Progenitor cell of endocrine pancreas (in vitro differentiated cells): ENCODE measurements around the gene ITGAE. TPM values are rescaled to one million over a fixed set of nuclear protein-coding genes. Genes with fewer than 3 reads are reported as not detected.

Experiments
- DNase-seq: peaks from one replicate; pipeline ENCODE4 v3.0.0; 2021; ENCODE audit warnings: low spot score; ENCODE audit not compliant: unreplicated experiment
- H3K27ac Mint-ChIP-seq: 2 replicates; pipeline ENCODE4 v1.8.0; 2021; ENCODE audit warnings: mild to moderate bottlenecking, moderate library complexity, mixed read lengths
- H3K27me3 Mint-ChIP-seq: 2 replicates; pipeline ENCODE4 v1.8.0; 2021; ENCODE audit warnings: mixed read lengths
- H3K36me3 Mint-ChIP-seq: 2 replicates; pipeline ENCODE4 v1.8.0; 2022; ENCODE audit warnings: mixed read lengths; ENCODE audit not compliant: insufficient read depth
- H3K4me1 Mint-ChIP-seq: 2 replicates; pipeline ENCODE4 v1.8.0; 2021; ENCODE audit warnings: low read depth, mixed read lengths
- H3K4me3 Mint-ChIP-seq: 2 replicates; pipeline ENCODE4 v1.8.0; 2021; ENCODE audit warnings: low read depth, mild to moderate bottlenecking, moderate library complexity, mixed read lengths
- H3K9me3 Mint-ChIP-seq: 2 replicates; pipeline ENCODE4 v1.8.0; 2021; ENCODE audit warnings: low read depth, mixed read lengths
- total RNA-seq: library from RNA; stranded (reverse); gene quantifications from 2 replicates; pipeline ENCODE4 v1.2.1, GENCODE V29; 2021
- TF ChIP-seq, protein P1 (sequence below): fragments of 200-600 bp; sonication (generic); IDR thresholded peaks from one replicate; pipeline ENCODE4 v1.5.0; 2021; ENCODE audit warnings: antibody characterized with exemption, mild to moderate bottlenecking; ENCODE audit not compliant: unreplicated experiment

ITGAE gene
- total RNA-seq, 1 donor from 2014 or later = 29.0 TPM

DNA sequence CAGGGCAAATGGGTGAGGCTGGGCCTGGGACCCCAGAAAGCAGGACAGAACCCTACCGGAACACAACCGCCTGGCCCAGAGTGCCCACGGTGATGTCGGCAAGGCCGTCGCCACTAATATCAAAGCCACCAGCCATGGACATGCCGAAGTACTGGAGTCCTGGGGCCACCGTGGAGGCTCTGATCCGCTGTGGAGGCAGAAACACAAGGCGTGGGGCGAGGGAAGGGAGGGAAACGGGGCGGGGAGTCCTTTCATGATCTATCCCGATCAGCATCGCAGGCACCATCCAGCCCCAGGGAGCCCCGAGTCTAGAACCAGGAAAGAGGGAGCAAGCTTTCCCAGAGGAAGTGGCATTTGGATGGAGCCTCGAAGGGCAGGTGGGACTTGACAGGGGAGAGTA lies 50.7 kb downstream of the ITGAE start:
- no peak for DNase-seq
- Mint-ChIP-seq H3K27ac (no peak overlapping the region), H3K4me1 (peaks cover 5% of the 10 kb centered on the region), H3K9me3 (no peaks in the 10 kb centered on the region), H3K4me3 (no peak overlapping the region), H3K36me3 (no peaks in the 10 kb centered on the region), H3K27me3 (peaks cover 5% of the 10 kb centered on the region)
- TF ChIP-seq, protein P1, sequence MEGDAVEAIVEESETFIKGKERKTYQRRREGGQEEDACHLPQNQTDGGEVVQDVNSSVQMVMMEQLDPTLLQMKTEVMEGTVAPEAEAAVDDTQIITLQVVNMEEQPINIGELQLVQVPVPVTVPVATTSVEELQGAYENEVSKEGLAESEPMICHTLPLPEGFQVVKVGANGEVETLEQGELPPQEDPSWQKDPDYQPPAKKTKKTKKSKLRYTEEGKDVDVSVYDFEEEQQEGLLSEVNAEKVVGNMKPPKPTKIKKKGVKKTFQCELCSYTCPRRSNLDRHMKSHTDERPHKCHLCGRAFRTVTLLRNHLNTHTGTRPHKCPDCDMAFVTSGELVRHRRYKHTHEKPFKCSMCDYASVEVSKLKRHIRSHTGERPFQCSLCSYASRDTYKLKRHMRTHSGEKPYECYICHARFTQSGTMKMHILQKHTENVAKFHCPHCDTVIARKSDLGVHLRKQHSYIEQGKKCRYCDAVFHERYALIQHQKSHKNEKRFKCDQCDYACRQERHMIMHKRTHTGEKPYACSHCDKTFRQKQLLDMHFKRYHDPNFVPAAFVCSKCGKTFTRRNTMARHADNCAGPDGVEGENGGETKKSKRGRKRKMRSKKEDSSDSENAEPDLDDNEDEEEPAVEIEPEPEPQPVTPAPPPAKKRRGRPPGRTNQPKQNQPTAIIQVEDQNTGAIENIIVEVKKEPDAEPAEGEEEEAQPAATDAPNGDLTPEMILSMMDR = no peak

DNA sequence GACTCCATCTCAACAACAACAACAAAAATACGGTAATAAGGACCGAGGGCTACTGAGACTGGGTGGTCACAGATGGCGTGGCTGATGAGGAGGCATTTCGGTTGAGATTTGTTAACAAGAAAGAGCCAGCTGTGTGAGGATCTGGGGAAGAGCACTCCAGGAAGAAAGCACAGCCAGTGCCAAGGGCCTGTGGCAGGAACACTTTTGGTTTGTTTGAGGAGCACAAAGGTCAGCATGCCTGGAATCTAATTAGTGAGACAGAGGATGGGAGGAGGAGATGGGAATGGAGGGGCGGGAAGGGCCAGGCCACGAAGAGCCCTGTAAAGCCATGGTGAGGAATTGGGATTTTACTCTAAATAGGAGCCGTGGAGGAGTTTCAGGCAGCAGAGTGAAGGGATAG lies 52.4 kb downstream of the ITGAE start:
- TF ChIP-seq, protein P1 = no peak
- H3K27me3 Mint-ChIP-seq = peaks cover 5% of the 10 kb centered on the region
- no peaks in the 10 kb centered on the region for H3K9me3 Mint-ChIP-seq
- no peak for DNase-seq
- H3K27ac Mint-ChIP-seq = no peak overlapping the region
- H3K4me1 Mint-ChIP-seq = peaks cover 2% of the 10 kb centered on the region
- H3K4me3 Mint-ChIP-seq = no peak overlapping the region
- H3K36me3 Mint-ChIP-seq = no peaks in the 10 kb centered on the region

DNA sequence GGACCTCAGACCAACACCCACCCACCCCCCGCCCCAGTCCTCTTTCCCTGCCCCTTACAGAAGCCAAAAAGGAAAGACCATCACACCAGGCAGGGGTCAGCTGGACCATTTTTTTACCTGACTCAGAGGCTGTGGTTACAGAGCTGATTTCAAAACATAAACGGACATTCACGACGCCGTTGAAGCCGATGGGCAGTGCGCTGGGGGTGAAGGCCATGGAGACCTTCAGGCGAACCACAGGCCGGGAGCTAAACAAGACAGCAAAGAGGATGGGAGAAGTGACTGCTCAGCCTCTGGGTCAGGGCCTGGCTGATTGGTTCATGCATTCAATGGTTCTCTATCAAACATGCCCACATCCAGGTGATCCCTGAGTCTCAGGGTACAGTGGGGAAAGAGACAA lies 53.2 kb downstream of the ITGAE start:
- H3K9me3 Mint-ChIP-seq = no peaks in the 10 kb centered on the region
- H3K4me3 Mint-ChIP-seq = no peak overlapping the region
- no peak overlapping the region for H3K27ac Mint-ChIP-seq
- H3K36me3 Mint-ChIP-seq = no peaks in the 10 kb centered on the region
- peaks cover 2% of the 10 kb centered on the region for H3K4me1 Mint-ChIP-seq
- DNase-seq = no peak
- peaks cover 5% of the 10 kb centered on the region for H3K27me3 Mint-ChIP-seq
- TF ChIP-seq, protein P1 = no peak

DNA sequence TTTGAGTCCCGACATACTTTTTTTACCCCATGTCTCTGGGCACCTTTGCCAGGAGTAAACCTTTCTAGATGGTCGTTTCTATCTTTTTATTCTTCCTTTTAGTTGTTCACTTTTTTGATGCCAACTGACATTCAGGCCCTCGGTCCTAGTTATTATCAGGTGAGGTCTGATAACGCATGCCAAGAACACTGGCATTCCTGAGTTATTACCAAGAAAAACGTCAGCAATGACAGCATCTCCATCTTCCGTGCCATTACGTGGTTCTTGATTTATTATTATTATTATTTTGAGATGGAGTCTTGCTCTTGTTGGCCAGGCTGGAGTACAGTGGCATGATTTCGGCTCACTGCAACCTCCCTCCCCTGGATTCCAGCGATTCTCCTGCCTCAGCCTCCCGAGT lies 55.9 kb downstream of the ITGAE start:
- no peak for DNase-seq
- Mint-ChIP-seq H3K27me3 (peaks cover 5% of the 10 kb centered on the region), H3K9me3 (no peaks in the 10 kb centered on the region), H3K4me1 (peaks cover 2% of the 10 kb centered on the region), H3K27ac (no peak overlapping the region), H3K4me3 (no peak overlapping the region), H3K36me3 (no peaks in the 10 kb centered on the region)
- TF ChIP-seq, protein P1 = no peak

DNA sequence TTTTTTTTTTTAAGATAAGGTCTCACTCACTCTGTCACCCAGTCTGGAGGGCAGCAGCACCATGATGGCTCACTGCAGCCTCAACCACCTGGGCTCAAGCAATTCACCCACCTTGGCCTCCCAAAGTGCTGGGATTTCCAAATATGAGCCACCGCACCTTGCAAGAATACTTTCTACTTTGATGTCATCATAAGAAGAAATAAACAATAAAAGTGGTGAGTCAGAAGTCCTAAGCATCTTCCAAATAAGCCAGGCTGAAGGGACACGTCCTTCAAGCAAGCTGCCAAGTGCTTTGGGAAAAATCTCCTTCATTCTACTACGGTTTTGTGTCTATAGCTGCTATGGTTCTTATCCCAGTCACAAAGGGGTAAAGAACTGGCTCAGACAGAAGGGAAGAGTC lies 57.0 kb downstream of the ITGAE start:
- Mint-ChIP-seq H3K27me3 (peaks cover 10% of the 10 kb centered on the region), H3K9me3 (no peaks in the 10 kb centered on the region), H3K36me3 (no peaks in the 10 kb centered on the region), H3K27ac (no peak overlapping the region), H3K4me3 (no peak overlapping the region), H3K4me1 (peaks cover 3% of the 10 kb centered on the region)
- DNase-seq = no peak
- TF ChIP-seq, protein P1 = no peak
